HG02852 (cell line): ENCODE results near the gene SLC38A2.
"Not testable (repeated sequence)": the region's sequence is repeated elsewhere in the genome, so short reads cannot be mapped to it uniquely, and the experiment has no call there.

Experiments used
- ATAC-seq: cut with Tn5 transposase; IDR thresholded peaks from one replicate; pipeline ENCODE4 v1.9.1; 2021; ENCODE audit warnings: mild to moderate bottlenecking, moderate library complexity; ENCODE audit not compliant: unreplicated experiment

Gene SLC38A2

GRCh38 chr12:46332260-46332659 is 40.3 kb downstream of the SLC38A2 start:
- no peak for ATAC-seq

- not testable (repeated sequence) for ATAC-seq
Measured at GRCh38 chr12:46325075-46325474, 47.5 kb downstream of the SLC38A2 start.

GRCh38 chr12:46320731-46321130 is 51.8 kb downstream of the SLC38A2 start:
- ATAC-seq: no peak

DNA sequence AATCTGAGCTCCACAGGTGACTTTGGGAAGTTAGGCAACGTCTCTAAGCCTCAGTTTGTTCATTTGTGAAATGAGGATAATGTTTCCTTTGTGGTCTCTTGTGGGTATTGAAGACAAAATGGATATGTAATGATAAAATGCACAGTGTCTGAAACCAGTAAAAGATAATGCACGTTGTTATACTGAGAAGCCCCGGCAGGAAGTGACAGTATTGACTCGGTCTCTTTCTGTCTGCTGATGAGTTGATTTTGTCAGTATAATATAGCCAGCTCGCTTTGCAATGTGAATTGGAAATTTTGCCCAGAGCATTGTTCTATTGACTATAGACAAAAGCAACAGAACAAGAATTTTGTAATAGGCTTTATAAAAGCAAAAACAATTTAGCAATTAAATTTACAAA is 54.5 kb downstream of the SLC38A2 start:
- ATAC-seq: no peak
